IPS-11a (cell line): Measurements from ENCODE around the gene IFT57.

ENCODE experiments used
- H3K4me3 ChIP-seq: one replicate; pipeline ENCODE4 v1.5.1; 2013; ENCODE audit warnings: low read depth, low read length, control low read depth

Gene IFT57

DNA sequence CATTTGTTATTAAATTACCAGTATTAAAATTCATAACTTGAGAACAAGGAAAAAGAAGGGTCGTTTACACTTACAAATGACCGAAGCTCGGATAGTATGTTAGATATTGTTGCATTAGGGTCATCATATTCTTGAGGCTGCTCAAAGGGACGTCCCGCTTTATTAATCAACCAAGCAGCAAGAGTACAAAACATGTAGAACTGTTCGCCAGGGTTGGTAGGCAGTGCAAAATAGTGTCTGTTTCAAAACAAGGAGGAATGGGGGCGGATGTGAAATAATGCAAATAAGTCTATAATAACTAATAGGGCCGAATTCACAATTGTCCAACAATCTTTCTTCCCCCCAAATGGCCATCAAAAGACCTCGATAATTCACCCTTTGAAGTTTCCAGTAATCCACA is 2.9 kb downstream of the IFT57 start:
- no peak overlapping the region for H3K4me3 ChIP-seq

DNA sequence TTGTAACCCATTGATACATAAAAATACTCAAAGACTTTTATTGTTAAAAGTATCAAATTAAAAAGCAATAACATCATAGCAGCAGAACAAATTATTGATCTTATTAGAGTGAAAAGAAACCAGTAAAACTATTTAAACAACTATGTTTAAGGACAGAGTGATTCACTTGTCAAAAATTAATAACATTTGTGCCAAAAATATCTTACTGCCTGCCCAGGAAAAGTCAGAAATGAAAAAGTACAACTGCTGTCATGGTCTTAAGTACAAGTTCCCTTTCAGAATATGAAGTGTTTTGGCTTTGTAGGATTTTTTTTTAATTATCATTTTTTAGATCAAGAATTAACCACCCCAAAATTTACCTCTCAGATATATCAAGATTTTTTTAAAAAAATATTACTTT is 3.4 kb downstream of the IFT57 start:
- H3K4me3 ChIP-seq = no peak overlapping the region

DNA sequence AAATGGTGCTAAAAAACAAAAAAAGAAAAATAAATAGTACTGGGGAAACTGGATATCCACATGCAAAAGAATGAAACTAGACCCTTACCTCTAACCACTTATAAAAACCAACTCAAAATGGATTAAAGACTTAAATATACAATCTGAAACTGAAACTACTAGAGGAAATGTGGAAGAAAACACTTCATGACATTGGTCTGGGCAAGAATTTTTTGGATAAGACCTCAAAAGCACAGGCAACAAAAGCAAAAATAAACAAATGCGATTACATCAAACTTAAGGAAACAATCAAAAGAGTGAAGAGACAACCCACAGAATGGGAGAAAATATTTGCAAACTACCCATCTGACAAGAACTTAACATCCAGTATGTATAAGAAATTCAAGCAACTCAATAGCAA is 6.4 kb downstream of the IFT57 start:
- H3K4me3 ChIP-seq = no peak overlapping the region

DNA sequence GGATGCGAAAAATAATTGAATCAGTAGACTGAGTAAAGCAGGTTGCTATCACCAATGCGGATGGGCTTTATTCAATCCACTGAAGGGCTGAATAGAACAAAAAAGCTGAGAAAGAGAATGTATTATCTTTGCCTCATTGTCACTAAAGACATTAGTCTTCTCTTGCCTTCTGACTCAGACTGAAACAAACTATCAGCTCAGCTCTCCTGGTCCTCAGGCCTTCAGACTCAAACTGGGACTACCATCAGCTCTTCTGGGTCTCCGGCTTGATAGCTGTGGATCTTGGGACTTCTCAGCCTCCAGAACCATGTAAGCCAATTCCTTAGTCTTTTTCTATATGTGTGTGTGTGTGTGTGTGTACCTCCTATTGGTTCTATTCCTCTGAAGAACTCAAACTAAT is 12.6 kb downstream of the IFT57 start:
- no peak overlapping the region for H3K4me3 ChIP-seq

DNA sequence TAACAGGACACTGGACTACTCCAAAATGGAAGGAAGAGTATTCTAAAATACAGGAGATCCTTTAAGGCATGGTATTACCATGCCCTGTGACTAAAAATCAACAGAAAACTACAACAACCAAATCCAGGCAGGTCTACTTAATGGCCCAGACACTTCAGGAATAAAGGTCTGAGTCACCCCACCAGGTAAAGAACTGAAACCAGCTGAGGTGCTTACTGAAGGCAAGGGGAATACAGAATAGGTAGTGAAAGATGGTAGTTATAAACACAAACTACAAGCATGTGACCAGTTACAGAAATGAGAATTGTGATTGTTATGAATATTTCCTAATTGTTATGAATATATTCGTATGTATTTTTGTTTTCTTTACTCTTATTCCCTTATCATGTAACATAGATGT is 13.4 kb downstream of the IFT57 start:
- H3K4me3 ChIP-seq = no peak overlapping the region

DNA sequence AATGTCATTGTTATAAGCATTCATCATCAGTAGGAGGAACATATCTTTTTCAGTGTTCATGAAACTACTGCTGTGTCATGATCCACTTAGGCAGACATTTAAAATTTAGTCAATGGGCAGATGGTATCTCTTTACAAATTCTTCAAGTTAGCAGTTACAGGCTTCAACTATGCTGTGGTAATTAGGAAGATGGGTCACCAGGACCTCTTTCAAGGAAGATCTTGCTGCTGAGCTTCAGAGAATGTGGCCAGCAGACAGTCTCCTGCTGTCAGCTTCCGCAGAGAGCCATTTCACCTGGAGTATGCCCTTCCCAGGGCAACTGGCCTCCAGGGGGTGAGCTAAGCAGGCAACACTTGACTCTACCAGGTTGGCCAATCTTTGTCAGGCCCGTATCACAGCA is 19.4 kb downstream of the IFT57 start:
- H3K4me3 ChIP-seq = no peak overlapping the region

DNA sequence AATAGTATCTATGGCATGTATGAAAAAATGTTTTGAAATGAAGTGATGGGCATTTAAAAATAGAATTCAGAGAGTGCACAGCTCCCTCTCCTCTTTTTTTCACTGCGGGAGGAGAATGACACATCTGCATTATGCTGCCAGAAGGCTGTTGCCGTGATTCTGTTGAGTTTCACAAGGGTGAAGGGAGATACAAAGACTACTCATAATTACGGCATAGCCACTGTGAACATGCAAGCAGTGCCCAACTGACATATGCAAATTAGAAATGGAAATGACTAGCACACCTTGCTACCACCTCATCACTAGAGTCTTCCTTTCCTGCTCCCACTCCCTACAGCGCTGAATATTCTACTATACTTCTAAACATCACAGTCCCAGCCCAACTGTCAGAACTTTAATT is 20.1 kb downstream of the IFT57 start:
- no peak overlapping the region for H3K4me3 ChIP-seq

DNA sequence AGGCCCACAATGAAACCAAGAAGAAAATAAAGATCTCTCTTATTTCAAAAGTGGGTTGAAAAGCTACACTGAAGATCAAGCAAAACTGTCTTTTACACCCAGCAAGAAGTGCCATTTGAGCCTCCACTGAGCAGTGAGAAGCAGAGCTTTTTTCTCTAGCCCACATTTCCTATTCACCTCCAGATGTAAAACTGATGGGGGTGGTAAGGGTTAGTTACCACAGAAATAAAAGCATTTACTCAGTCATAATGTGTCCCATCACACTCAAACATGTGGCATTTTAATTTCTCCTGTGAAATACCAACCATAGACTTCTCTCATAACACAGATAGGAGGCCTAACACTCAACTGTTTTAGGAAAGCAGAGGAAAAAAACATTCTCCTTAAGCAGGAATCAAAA is 21.0 kb downstream of the IFT57 start:
- no peak overlapping the region for H3K4me3 ChIP-seq

DNA sequence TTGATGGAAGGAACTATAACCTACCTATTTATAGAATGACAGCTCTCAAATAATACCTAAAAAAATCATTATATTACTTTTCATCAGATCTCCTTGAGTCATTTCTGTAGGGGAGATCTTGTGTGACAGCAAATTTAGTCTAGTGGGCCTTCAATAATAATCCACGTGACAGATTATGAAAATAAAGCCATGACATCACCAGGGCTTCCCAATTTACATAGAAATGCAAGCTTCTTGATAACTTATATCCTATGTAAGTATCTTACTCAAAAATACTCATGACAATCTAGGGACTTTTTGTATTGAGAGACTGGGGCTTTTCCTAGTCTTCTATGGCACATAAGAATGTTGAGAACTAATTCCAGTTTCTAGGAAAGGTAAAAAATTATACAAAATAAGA is 21.6 kb downstream of the IFT57 start:
- no peak overlapping the region for H3K4me3 ChIP-seq

DNA sequence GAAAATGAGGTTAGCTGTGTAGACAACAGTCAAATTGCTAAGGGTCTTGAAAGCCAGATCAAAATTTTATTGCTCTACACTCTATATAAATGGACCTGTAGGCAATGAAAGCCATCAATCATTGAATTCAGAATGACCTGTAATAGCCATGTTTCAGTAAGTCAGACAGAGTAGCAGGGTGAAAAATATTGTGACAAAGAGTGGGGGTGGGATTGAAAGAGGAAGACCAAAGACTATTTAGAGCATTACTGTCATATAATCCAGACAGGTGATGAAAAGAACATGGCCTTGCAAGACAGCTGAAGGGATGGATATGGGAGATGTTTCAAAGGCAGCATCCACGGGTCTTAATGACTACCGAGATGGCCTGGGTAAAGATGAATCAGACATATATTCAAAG is 22.2 kb downstream of the IFT57 start:
- H3K4me3 ChIP-seq = no peak overlapping the region

DNA sequence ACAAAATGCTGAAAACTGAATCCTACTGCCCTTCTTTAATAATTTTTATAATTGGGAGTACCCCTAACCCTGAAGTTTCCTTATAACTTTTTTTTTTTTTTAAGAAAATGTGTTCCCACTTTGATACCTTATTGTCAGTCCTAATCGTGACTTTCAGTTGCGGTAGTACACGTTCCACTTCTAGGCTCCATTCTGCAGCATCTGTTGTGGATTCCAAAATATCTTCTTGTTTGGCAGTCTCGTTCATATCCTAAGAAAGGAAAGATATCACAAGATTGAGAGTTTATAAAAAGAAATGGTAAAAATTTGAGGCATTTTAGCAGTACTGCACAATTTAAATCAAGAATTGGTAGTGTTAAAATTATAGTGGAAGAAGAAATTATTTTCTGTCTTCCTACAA is 30.8 kb downstream of the IFT57 start:
- H3K4me3 ChIP-seq = no peak overlapping the region

DNA sequence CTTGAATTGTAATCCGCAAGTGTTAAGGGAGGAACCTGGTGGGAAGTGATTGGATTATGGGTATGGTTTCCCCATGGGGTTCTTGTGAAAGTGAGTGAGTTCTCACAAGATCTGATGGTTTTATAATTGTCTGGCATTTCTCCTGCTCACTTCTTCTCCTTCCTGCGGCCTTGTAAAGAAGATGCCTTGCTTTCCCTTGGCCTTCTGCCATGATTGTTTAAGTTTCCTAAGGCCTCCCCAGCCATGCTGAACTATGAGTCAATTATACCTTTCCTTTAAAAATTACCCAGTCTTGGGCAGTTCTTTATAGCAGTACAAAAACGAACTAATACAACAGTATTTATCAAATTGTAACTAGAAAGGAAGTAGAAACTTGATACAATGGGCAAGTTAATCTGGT is 31.9 kb downstream of the IFT57 start:
- no peak overlapping the region for H3K4me3 ChIP-seq

DNA sequence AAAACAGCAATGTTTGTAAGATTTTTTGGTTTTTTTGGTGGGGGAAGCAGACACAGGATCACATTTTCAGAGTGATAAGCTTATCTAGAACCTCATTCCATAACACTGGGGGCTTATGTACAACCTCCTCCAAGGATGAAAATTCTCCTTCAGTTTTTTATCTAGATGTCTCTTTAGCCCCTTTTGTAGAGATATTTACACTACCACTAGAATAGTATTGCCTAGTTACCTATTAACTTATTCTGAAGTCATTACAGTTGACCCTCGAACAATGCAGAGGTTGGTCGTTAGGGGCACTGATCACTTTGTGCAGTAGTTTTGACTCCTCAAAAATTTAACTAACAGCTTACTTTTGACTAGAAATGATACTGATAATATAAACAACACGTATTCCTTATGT is 32.8 kb downstream of the IFT57 start:
- H3K4me3 ChIP-seq = no peak overlapping the region

DNA sequence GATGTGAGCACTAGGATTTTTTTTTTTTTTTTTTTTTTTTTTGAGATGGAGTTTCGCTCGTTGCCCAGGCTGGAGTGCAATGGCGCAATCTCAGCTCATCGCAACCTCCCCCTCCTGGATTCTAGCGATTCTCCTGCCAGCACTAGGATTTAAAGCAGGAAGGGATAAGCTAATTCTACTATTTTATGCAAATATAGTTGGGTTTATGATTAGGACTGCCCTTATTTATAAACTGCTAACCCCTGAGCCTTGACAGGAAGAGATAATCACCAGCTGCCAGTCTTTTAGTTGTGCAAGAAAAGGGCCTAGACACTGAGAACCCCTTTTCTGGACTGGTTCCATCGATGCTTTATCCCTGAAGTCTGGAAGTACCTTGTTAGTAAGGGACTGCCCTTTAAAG is 36.7 kb downstream of the IFT57 start:
- no peak overlapping the region for H3K4me3 ChIP-seq

DNA sequence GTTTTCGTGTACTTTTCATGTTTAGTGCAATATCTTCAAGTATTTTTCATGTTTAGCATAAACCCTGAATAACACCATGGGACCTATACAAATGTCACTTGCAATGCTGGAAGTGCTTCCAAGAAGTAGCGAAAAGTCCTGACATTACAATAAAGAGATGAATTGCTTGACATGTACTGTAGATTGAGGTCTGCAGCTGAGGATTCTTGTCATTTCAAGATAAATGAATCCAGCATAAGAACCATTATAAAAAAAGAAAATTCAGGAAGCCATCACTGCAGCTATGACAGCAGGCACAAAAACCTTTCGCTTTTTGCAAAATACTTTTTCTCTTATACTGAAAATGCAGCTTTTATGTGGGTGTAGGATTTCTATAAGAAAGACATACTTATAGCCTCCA is 37.4 kb downstream of the IFT57 start:
- no peak overlapping the region for H3K4me3 ChIP-seq

DNA sequence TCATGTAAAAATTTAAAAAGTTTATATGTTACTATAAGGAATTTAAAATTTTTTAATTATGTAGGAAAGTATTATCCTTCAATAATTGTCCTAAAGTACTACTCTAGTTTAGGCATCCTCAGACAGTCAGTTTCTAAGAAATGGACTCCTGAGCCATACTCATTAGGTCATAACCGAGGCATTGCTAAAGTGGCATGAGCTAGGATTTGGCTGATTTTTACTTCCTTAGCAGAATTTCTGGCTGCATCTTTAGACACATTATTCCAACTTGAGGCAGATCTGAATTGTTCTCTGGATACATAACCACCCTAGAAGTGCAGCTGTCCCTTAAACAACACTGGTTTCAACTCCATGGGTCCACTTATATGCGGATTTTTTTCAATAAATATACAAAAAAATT is 38.3 kb downstream of the IFT57 start:
- no peak overlapping the region for H3K4me3 ChIP-seq

DNA sequence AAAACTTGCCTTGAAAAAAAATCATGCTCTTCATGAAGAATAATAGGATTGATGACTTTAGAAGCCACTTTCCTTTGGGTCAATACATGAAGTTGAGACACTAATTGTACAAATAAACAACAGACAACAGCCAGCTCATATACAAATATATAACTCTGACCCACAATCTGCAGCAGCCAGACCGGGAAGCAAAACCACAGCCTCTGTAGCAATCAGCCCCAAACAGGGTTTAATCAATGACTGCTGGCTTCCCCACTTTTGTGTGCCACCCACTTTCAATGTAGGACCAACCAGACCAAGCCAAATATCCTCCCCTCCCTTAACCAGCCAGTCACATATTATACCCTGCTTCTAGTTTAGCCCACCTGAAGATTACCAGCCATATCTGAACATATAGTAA is 39.0 kb downstream of the IFT57 start:
- no peak overlapping the region for H3K4me3 ChIP-seq

DNA sequence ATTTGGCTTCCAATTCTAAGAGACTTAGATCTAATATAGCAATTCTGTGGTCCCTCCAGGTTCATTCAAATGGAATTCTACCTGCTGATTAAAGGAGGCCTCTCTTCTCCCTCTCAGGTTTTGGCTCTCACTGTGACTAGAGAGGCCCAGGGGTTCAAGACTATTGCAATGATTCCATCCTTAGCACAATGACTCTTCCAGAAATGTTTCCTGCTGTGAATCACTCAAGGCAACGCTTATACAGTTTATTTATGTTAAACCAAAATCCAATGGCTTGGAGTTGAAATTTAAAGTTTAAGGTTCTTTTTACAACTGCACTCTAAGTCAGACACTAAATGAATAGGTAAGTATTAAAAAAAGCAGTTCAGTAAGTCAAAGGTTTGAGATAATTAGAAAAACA is 39.9 kb downstream of the IFT57 start:
- no peak overlapping the region for H3K4me3 ChIP-seq

DNA sequence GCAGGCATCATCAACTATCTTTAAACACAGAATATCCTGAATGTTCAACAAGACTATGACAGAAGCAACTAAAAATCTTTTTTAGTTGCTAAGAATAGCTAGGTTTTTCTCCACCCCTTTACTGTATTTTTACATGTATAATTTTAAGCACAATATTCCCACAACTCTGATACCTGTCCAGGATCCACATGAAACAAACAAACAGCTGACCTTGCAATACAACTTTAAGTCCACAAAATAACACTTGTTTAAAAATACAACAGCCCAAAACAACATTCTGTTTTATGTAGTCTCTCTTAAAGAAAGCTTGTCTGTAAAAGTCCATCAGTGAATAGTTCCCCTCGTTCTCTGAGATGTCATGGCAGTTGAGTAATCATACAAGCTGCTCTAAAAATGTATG is 41.1 kb downstream of the IFT57 start:
- no peak overlapping the region for H3K4me3 ChIP-seq

DNA sequence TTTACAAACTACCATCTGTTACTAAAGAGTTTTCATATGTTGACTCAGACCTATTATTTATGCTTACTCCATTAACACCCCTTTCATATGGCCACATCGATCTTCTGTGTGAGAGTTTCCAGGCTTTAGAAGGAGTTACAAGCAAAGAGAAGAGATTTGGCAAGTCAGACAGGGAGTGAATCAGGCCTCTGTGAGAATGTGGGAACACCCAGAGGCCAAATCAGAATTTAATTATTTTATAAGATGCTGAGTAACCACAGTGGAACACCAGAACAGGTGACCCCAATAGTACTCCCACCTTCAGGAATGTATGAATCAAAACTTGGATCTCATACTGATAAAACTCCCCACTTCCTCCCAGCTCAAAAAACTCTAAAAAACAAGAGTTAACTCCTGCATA is 42.0 kb downstream of the IFT57 start:
- H3K4me3 ChIP-seq = no peak overlapping the region

DNA sequence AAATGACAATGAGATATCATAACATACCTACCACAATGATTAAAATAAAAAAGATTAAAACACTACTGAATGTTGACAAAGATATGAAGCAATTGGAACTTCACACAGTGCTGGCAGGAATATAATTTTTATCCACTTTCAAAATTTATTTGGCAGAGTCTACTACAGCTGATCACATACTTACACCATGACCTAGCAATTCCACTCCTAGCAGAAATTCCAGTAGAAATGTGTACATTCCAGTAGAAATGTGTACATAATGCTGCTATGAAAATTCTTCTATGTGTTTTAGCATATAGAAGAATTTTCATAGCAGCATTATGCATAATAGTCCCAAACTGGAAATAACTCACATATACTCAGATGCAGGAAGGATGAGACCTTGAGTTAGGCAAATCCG is 43.5 kb downstream of the IFT57 start:
- H3K4me3 ChIP-seq = no peak overlapping the region

DNA sequence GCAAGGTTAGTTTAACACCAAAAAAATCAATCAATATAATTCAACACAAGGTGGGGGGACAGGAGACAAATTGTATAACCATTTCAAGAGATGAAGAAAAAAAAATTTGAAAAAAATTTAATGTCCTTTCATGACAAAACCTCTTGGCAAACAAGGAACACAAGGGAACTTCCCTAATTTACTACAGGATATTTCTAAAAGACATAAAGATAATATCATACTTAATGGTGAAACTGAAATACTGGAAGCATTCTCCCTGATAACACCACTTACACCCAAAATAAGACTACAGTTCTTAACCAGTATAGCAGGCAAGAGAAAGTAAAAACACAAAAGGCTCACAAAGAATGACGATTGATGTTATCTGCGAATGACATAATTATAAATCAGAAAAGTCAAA is 44.7 kb downstream of the IFT57 start:
- H3K4me3 ChIP-seq = no peak overlapping the region

DNA sequence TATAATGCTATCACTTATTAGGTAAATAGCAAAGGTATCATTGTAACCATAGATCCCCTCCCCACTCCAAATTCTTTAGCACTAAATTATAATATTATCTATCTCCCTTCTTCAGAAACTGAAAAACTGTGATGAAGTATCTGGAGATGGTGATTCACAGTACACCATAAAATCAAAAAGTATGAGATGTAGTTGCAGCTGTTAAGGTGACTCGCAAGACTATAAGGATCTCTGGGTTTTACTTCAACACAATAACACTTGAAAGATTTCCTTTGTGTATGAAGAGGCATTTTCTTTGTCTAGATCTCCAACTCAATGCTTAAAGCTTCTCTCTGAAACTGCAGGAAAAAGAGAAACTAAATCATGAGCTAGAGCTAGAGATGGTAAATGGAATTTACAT is 46.9 kb downstream of the IFT57 start:
- H3K4me3 ChIP-seq = no peak overlapping the region

DNA sequence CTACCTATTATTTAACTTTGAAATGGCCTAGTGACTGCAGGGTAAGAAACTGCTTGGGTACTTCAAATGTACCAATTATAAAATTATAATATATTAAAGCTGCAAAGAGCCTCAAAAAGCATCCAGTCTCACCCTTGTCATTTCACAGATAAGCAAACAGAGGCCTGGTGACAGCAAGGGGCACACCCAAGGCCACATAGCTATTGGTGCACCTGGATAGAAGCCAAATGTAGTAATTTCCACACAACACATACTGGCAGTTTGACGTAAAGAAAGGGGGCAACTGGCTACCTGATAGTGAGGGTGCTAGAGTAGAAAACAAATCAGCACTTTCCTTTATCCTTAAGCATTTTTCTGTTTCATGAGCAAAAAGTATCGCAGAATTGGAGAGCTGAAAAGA is 51.1 kb downstream of the IFT57 start:
- no peak overlapping the region for H3K4me3 ChIP-seq
